Common myeloid progenitor, CD34-positive (primary cell): ENCODE measurements around the gene LSS.
A peak's percentile ranks its signal among the peaks of the same experiment; 100 is the strongest.
"Not testable (repeated sequence)": the region's sequence is repeated elsewhere in the genome, so short reads cannot be mapped to it uniquely, and the experiment has no call there.

Experiments
- CTCF ChIA-PET: fragments of 350-600 bp; sonication (Branson Sonifier 250); formaldehyde crosslinking; loops from one replicate; lab custom pipeline; 2021; ENCODE audit warnings: antibody characterized with exemption; lab: Charles Lee
- POLR2A ChIA-PET: fragments of 350-600 bp; sonication (Branson Sonifier 250); formaldehyde crosslinking; loops from one replicate; lab custom pipeline; 2021; ENCODE audit warnings: antibody characterized with exemption; lab: Charles Lee
- DNase-seq, 3 donors: peaks; one replicate each; pipeline versions ENCODE4 v3.0.0 to v3.0.0-alpha.2; 2013
- H3K27ac ChIP-seq, 2 experiments: 1 replicate in 1 of 2; 2 replicates in 1 of 2; pipeline ENCODE4 v1.7.0; 2013; ENCODE audit warnings: inconsistent platforms in 2 of 2, low read length in 2 of 2, mild to moderate bottlenecking in 2 of 2, low read depth in 1 of 2, moderate library complexity in 1 of 2; ENCODE audit not compliant: severe bottlenecking in 2 of 2, insufficient read depth in 1 of 2, poor library complexity in 1 of 2
- H3K27me3 ChIP-seq, 5 experiments: replicated peaks in 2 of 5; 1 replicate in 3 of 5; 2 replicates in 2 of 5; pipeline versions ENCODE4 v1.6.1 to v1.7.0; 2013; ENCODE audit warnings: low read length in 4 of 5, mild to moderate bottlenecking in 2 of 5, moderate library complexity in 2 of 5, inconsistent platforms in 1 of 5; ENCODE audit not compliant: insufficient read depth in 5 of 5, control insufficient read depth in 4 of 5
- H3K36me3 ChIP-seq, 4 experiments: 1 replicate in 2 of 4; 2 replicates in 2 of 4; pipeline versions ENCODE4 v1.6.1 to v1.7.0; 2013; ENCODE audit warnings: low read length in 3 of 4, control low read depth in 1 of 4, mild to moderate bottlenecking in 1 of 4; ENCODE audit not compliant: control insufficient read depth in 4 of 4, insufficient read depth in 4 of 4
- H3K4me1 ChIP-seq, 4 experiments: 1 replicate in 3 of 4; 2 replicates in 1 of 4; pipeline versions ENCODE4 v1.6.1 to v1.7.1; 2013; ENCODE audit warnings: low read length in 3 of 4, mild to moderate bottlenecking in 3 of 4, control low read depth in 1 of 4, inconsistent platforms in 1 of 4, moderate library complexity in 1 of 4; ENCODE audit not compliant: control insufficient read depth in 4 of 4, insufficient read depth in 4 of 4; ENCODE audit errors: control extremely low read depth in 1 of 4
- H3K4me3 ChIP-seq, 7 experiments: 1 replicate in 4 of 7; 2 replicates in 3 of 7; pipeline versions ENCODE4 v1.5.1 to v1.7.0; 2013; ENCODE audit warnings: mild to moderate bottlenecking in 7 of 7, low read length in 6 of 7, moderate library complexity in 6 of 7, inconsistent platforms in 2 of 7, low read depth in 2 of 7, control low read depth in 1 of 7; ENCODE audit not compliant: insufficient read depth in 4 of 7, control insufficient read depth in 1 of 7; ENCODE audit errors: extremely low read depth in 1 of 7
- H3K9me3 ChIP-seq, 5 experiments: 1 replicate in 4 of 5; 2 replicates in 1 of 5; pipeline versions ENCODE4 v1.6.1 to v1.7.1; 2013; ENCODE audit warnings: low read length in 4 of 5, mild to moderate bottlenecking in 2 of 5, inconsistent platforms in 1 of 5, low read depth in 1 of 5, moderate library complexity in 1 of 5; ENCODE audit not compliant: control insufficient read depth in 4 of 5, insufficient read depth in 2 of 5; ENCODE audit errors: control extremely low read depth in 1 of 5
- WGBS: methylation state at CpG from one replicate; pipeline ENCODE4 v1.1.5; 2013; ENCODE audit not compliant: insufficient coverage; 5-methylcytosine and 5-hydroxymethylcytosine counted together

Gene LSS

DNA sequence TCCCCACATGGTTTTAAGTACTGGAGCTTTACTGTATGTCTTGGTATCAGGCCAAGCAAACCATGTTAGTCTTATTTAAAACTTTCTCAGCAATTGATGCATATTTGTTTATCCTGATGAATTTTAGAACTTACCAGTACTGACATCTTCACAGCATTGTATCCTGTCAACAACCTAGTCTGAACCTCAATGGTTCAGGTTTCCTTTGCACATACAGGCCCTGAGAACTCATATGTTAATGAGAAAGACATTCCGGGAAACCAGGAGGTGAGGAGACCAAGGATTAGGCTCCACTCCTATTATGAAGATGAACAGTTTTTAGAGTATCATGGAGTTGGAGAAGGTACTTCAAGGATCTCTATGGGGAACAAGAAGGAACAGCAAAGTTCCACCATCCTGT, 13.0 kb upstream of the LSS start:
- not testable (repeated sequence) for H3K4me1 ChIP-seq, H3K27ac ChIP-seq, H3K4me3 ChIP-seq, DNase-seq, H3K27me3 ChIP-seq, H3K9me3 ChIP-seq
- WGBS = no CpG with 5 or more reads among the region's 1 CpG
- POLR2A ChIA-PET = interaction anchor here (0.9 kb wide), 1 partner anchor 12 kb away, joined by 3 read pairs; no protein-coding TSS in a partner anchor
- CTCF ChIA-PET = interaction anchor here (1.1 to 1.5 kb wide), 3 partner anchors 9 to 11 kb away, joined by 3 to 6 read pairs (median 4); no protein-coding TSS in a partner anchor
- H3K36me3 ChIP-seq = peaks cover 36 to 89% (median 73%) of the 10 kb centered on the region in 4 experiments

DNA sequence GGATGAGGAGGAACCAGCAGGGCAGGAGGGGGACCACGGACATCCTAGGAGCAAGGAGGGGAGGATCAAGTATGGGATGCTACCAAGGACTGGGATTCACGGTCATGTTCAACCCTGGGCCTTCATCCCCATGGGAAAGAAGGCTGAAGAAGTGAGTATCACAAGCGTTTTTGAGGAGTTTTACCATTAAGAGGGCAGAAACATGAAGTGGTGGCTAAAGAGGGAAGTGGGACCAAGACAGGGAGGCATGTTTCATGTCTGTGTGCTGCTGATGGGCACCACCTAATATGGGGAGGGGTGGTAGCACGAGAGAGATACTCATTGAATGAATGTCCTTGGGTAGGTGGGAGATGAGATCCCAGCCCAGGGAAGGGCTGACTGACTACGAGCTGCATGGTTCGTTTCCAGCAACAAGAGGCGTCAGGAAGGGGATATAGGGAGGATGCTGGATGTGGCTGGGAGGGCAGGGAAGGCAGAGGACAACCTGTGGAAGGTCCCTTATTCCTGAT, 11.3 kb upstream of the LSS start:
- Histone ChIP-seq H3K9me3 (no peaks in the 10 kb centered on the region), H3K36me3 (peaks cover 35 to 90% (median 72%) of the 10 kb centered on the region in 4 experiments), H3K27ac (no peak overlapping the region), H3K4me1 (no peaks in the 10 kb centered on the region), H3K27me3 (no peaks in the 10 kb centered on the region), H3K4me3 (no peak overlapping the region)
- POLR2A ChIA-PET = no interaction called here
- no peak for DNase-seq
- WGBS = 94% methylated on average over 7 of the region's 7 CpGs
- CTCF ChIA-PET = interaction anchor here (0.8 to 1.5 kb wide), 2 partner anchors 11 to 14 kb away, joined by 3 read pairs; no protein-coding TSS in a partner anchor

DNA sequence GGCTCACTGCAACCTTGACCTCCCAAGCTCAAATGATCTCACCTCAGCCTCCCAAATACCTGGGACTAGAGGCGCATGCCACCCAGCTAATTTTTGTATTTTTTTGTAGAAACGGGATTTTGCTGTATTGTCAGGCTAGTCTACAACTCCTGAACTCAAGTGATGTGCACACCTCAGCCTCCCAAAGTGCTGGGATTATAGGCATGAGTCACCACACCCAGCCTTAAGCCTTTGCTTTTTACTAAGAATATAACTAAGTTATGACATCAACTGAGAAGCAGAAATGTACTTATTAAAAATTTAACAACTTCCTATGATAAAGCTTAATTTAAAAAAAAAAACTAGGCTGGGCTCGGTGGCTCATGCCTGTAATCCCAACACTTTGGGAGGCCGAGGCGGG, 8.9 kb upstream of the LSS start:
- peaks cover 33 to 85% (median 65%) of the 10 kb centered on the region in 4 experiments for H3K36me3 ChIP-seq
- no peak overlapping the region for H3K27ac ChIP-seq
- no peak overlapping the region for H3K4me3 ChIP-seq
- no peak for DNase-seq
- ChIA-PET POLR2A (no interaction called here), CTCF (interaction anchor here (1.4 kb wide), 1 partner anchor 85 kb away, joined by 3 read pairs; no protein-coding TSS in a partner anchor)
- WGBS = 100% methylated on average over 1 of the region's 5 CpGs
- H3K27me3 ChIP-seq = no peaks in the 10 kb centered on the region
- peaks cover 0 to 6% (median 0%) of the 10 kb centered on the region in 5 experiments for H3K9me3 ChIP-seq
- H3K4me1 ChIP-seq = no peaks in the 10 kb centered on the region

DNA sequence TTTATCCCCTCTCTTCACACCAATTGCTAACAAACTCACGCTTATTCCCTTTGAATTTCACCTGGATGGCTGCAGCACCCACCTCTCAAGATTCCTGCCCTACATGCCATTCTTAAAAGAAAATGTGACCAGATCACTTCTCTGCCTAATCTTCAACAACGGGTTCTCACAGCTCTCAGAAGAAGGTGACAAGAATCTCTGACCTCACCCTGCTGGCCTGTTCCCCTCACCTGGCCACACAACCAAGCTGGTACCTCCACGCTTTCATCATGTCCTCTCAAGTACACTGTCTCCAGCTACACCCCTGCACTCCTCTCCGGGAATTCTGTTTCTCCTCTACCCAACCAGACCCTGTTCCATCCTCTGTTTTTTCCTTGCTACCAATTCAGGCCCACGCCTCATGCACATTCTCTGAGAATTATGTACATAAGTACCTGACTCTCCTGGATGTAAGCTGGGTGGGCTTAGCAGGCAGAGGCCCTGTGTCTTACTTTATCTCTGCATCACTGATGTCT, 5.9 kb upstream of the LSS start:
- peaks cover 0 to 18% (median 0%) of the 10 kb centered on the region in 5 experiments for H3K9me3 ChIP-seq
- H3K36me3 ChIP-seq = peaks cover 23 to 79% (median 49%) of the 10 kb centered on the region in 4 experiments
- H3K4me3 ChIP-seq = no peak overlapping the region
- H3K27me3 ChIP-seq = no peaks in the 10 kb centered on the region
- CTCF ChIA-PET = no interaction called here
- POLR2A ChIA-PET = no interaction called here
- 74% methylated on average over 5 of the region's 5 CpGs for WGBS
- H3K27ac ChIP-seq = no peak overlapping the region
- peaks cover 0 to 10% (median 9%) of the 10 kb centered on the region in 4 experiments for H3K4me1 ChIP-seq
- no peak for DNase-seq

DNA sequence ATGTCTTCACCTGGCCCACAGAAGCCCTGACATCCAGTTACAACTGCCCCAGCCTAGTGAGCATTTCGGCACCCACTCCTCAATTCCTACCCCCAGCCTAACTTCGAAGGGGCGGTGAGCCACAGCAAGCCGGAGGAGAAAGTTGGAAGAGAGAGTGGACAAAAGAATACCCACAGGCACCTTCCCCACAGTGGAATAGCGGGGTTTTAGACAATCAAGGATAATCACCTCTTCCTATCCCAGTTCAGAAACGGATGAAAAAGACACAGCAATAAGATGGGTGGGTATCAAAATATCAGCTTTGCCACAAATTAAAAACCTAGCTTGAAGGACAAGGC, 1.3 kb upstream of the LSS start:
- ChIA-PET POLR2A (interaction anchor here (0.5 to 0.7 kb wide), 3 partner anchors 16 to 405 kb away, joined by 3 to 5 read pairs (median 4); no protein-coding TSS in a partner anchor), CTCF (interaction anchor here (0.7 to 1.7 kb wide), 8 partner anchors 10 to 96 kb away, joined by 3 to 6 read pairs (median 4); partner anchors contain the start of gene FTCD)
- DNase-seq = no peak
- Histone ChIP-seq H3K9me3 (peaks cover 0 to 18% (median 0%) of the 10 kb centered on the region in 5 experiments), H3K27ac (peak overlapping the region in 1 of 2 experiments; percentile 56), H3K4me1 (peaks cover 0 to 35% (median 26%) of the 10 kb centered on the region in 4 experiments), H3K27me3 (no peaks in the 10 kb centered on the region), H3K36me3 (peaks cover 12 to 50% (median 20%) of the 10 kb centered on the region in 4 experiments), H3K4me3 (peak overlapping the region; percentile 40 to 78 (median 71))
- WGBS = 100% methylated on average over 1 of the region's 6 CpGs

DNA sequence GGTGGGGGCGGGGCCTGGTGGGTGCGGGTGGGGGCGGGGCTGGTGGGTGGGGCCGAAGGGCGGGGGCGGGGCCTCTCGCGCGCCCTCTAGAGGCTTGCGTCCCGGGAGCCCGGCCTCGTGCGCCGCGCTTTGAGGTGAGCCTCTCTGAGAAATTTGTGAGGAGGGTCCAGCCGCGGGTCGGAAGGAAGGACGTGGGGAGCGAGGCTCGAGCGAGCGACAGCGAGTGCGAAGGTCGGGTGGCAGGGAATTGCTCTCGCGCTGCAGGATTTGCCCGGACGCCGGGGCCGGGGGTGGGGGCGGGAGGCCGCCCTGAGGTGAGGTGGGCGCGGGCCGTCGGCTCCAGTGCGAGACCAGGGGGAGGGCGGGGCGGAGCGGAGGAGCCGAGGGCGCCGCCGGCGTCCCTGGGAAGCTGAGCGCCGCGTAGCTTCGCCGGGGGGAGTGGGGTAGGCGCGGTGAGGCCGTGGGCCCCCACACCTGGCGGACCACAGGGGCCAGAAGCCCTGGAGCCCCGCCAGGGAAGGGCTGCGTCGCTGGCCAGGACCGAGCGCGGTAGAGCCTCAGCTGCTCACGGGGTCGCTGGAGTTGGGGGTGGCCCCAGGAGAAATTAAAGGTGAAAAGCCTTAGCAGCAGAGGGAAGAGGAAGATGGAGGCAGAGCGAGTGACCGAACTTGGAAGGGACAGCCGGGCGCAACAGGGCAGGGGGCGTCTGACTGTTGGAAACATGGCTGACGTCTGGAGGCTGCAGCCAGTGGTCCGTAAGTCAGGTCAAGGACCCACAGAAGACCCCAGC, 754 bp upstream of the LSS start:
- CTCF ChIA-PET = interaction anchor here (1.1 to 1.7 kb wide), 5 partner anchors 12 to 97 kb away, joined by 3 to 6 read pairs (median 4); a partner anchor contains a TSS
- H3K4me3 ChIP-seq = peak overlapping the region; percentile 40 to 78 (median 71)
- no peaks in the 10 kb centered on the region for H3K27me3 ChIP-seq
- DNase-seq = peak in 1 of 3 donors; percentile 64
- H3K36me3 ChIP-seq = peaks cover 9 to 47% (median 16%) of the 10 kb centered on the region in 4 experiments
- peak overlapping the region; percentile 12 to 56 for H3K27ac ChIP-seq
- 3% methylated on average over 47 of the region's 72 CpGs for whole genome bisulfite sequencing
- POLR2A ChIA-PET = interaction anchor here (0.5 to 0.6 kb wide), 2 partner anchors 16 to 405 kb away, joined by 3 to 5 read pairs; no protein-coding TSS in a partner anchor
- peaks cover 0 to 18% (median 0%) of the 10 kb centered on the region in 5 experiments for H3K9me3 ChIP-seq
- H3K4me1 ChIP-seq = peaks cover 0 to 35% (median 26%) of the 10 kb centered on the region in 4 experiments
